GM13977 (cell line): ENCODE data around the gene DCTN5.

Experiments used
- DNase-seq: peaks from one replicate; pipeline ENCODE4 v3.0.0; 2012; ENCODE audit warnings: low spot score
- CTCF ChIP-seq: IDR thresholded peaks from 2 replicates; pipeline ENCODE4 v1.5.1; 2012; ENCODE audit warnings: mild to moderate bottlenecking, control low read depth; ENCODE audit not compliant: insufficient read depth; ENCODE audit errors: extremely low read depth, missing control alignments
- in situ Hi-C: fragments of 300-500 bp; cut with MboI; formaldehyde crosslinking; loops from one replicate; pipeline ENCODE4 v1.12.0; 2022; ENCODE audit warnings: low sequenced_read_pairs, low pct_unique_long_range_greater_than_20kb, mixed read lengths, inconsistent platforms; ENCODE audit not compliant: unreplicated experiment

Gene DCTN5

GRCh38 chr16:23683487-23683886 is 42.2 kb downstream of the DCTN5 start:
- in situ Hi-C loops = no loop called here
- no peak for DNase-seq
- no peak for TF ChIP-seq CTCF

GRCh38 chr16:23687034-23687808 is 46.0 kb downstream of the DCTN5 start:
- no peak for DNase-seq
- TF ChIP-seq CTCF = no peak
- in situ Hi-C loops = no loop called here

GRCh38 chr16:23689442-23690187 is 48.3 kb downstream of the DCTN5 start:
- no peak for TF ChIP-seq CTCF
- DNase-seq = no peak
- in situ Hi-C loops = no loop called here

DNA sequence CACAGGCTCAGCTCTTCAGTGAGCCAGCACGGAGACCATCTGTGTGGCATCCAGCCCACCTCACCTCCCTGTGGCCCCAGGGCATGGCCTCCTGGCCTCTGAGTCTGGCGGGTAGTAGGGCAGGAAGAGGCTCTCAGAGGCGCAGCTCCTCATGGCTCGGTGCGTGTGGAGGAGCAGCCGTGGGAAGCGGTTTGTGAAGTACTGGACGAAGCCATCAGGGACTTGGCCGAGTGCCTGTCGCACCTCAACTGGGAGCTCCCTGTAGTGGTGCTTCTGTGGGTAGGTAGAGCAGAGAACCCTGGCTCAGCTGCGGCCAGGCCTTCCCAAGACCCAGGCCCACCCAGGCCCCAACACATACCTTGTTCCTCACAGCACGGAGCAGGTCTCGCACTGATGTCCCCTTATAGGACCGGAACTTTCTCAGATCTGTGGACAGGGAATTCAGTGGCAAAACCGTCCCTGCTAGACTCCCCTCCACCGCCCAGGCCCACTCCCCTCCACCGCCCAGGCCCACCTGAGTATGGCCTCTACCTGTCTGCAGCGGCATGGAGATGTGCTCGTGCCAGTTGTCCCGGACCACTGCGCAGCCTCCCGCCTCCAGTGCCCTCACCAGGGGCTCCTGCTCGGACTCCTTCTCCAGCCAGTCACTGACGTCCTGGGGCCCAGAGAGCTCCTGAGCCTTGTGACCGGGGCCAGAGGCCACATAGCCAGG is 49.7 kb downstream of the DCTN5 start:
- in situ Hi-C loops = no loop called here
- no peak for DNase-seq
- TF ChIP-seq CTCF = no peak

DNA sequence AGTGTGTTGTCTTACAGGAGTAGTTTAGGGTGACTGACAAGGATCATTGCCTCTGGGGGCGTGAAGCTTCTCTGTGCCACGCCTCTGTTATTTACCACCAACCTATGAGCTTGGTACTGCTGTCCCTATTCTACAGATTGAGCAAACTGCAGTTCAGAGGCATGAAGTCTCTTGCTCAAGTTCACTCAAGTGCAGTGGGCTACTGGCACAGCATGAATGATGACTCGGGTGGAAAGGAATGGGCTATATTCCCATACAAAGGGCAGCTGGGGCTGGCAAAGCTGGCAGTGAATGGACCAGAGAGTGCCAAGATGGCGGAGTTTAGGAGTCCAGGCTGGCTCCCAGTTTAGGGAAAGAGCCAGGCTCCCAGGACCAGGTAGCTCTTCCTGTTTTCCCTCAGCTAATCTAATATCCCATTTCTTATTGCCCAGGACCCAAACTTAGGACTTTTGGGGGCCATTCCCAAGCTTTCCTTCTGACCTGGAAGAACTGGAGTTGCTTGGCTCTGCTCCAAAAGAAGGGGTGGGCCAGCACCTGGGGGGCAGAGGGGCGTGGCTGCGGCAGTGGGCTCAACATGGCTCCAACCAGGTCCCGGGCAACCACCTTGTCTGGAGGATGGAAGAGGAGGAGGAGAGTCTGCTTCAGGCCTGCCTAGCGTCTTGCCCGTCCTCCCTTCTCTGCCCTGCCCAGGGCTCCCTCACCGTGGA is 50.4 kb downstream of the DCTN5 start:
- no peak for DNase-seq
- in situ Hi-C loops = no loop called here

More for the DNA sequence above, 50.4 kb downstream of the DCTN5 start:
- TF ChIP-seq CTCF = no peak
